K562 (cell line): ENCODE results near the gene AIF1L. TPM values are rescaled to one million over a fixed set of nuclear protein-coding genes. Genes with fewer than 3 reads are reported as not detected.

Experiments
- ATAC-seq: fragments of 200-7000 bp; cut with Tn5 transposase; 3 replicates; pipeline ENCODE4 v1.9.1; 2020; ENCODE audit warnings: moderate library complexity
- BruUV-seq: library from RNA; stranded (reverse); fragments of 400-500 nt; replicated peaks from 2 replicates; lab custom pipeline; 2021; lab: Mats Ljungman, UMichigan
- CTCF ChIA-PET: fragments of 300-600 bp; formaldehyde crosslinking; extraction: SDS; loops from one replicate; lab custom pipeline; 2021; ENCODE audit warnings: low intra/inter-chr PET ratio; lab: Yijun Ruan, JAX
- POLR2A ChIA-PET: fragments of 300-600, 350-650 bp; sonication (Branson Sonifier 250); formaldehyde crosslinking; extraction: SDS; loops from one replicate; lab custom pipeline; 2021; ENCODE audit warnings: antibody characterized with exemption, inconsistent platforms; lab: Yijun Ruan, JAX
- DNase-seq, 4 experiments: peaks; one replicate each; pipeline versions ENCODE4 v3.0.0 to v3.0.0-alpha.2; 2011 to 2018; ENCODE audit warnings: low spot score in 3 of 4, mixed read lengths in 3 of 4; ENCODE audit errors: extremely low read depth in 1 of 4
- FAIRE-seq: peaks from 2 replicates; lab custom pipeline; 2011; peaks lifted over from hg19 to GRCh38; lab: Jason Lieb, UNC
- H2AFZ ChIP-seq: 2 replicates; pipeline ENCODE4 v1.6.0; 2011; ENCODE audit warnings: low read depth, low read length, control low read depth, inconsistent platforms
- H3K27ac ChIP-seq: fragments of 200-600 bp; 3 replicates; pipeline ENCODE4 v1.8.0; 2011; ENCODE audit warnings: low read depth, mild to moderate bottlenecking, control low read depth, inconsistent platforms, low read length, moderate library complexity, mixed read lengths; ENCODE audit errors: extremely low read depth
- H3K27me3 ChIP-seq, 2 experiments: fragments of 300-600 bp in 1 of 2; 2 replicates in 1 of 2; 3 replicates in 1 of 2; pipeline versions ENCODE4 v1.6.0 to v1.8.0; 2011; ENCODE audit warnings: inconsistent platforms in 2 of 2, low read length in 2 of 2, mild to moderate bottlenecking in 1 of 2, mixed read lengths in 1 of 2, moderate library complexity in 1 of 2; ENCODE audit not compliant: control insufficient read depth in 2 of 2, insufficient read depth in 2 of 2
- H3K36me3 ChIP-seq: fragments of 300-600 bp; 3 replicates; pipeline ENCODE4 v1.8.0; 2011; ENCODE audit warnings: mild to moderate bottlenecking, low read length, inconsistent platforms; ENCODE audit not compliant: control insufficient read depth, insufficient read depth
- H3K4me1 ChIP-seq, 2 experiments: fragments of 200-600 bp in 1 of 2; replicated peaks in 1 of 2; 2 replicates in 1 of 2; 3 replicates in 1 of 2; pipeline versions ENCODE4 v1.5.1 to v1.8.0; 2011; ENCODE audit warnings: inconsistent platforms in 2 of 2, low read length in 2 of 2, mild to moderate bottlenecking in 1 of 2, mixed read lengths in 1 of 2, moderate library complexity in 1 of 2; ENCODE audit not compliant: control insufficient read depth in 2 of 2, insufficient read depth in 2 of 2
- H3K4me2 ChIP-seq: 2 replicates; pipeline ENCODE4 v1.6.1; 2011; ENCODE audit warnings: low read length, control low read depth, inconsistent platforms, mixed read lengths; ENCODE audit not compliant: insufficient read depth
- H3K4me3 ChIP-seq: fragments of 200-600 bp; sonication (generic), shearing (Covaris generic); 2 replicates; pipeline ENCODE4 v1.5.1; 2016; ENCODE audit warnings: control low read depth, inconsistent platforms
- H3K79me2 ChIP-seq: fragments of 200-600 bp; 3 replicates; pipeline ENCODE4 v1.8.0; 2011; ENCODE audit warnings: low read length, inconsistent platforms; ENCODE audit not compliant: control insufficient read depth, insufficient read depth
- H3K9ac ChIP-seq, 2 experiments: 2 replicates each; pipeline versions ENCODE4 v1.6.0 to v1.6.1; 2011; ENCODE audit warnings: low read depth in 2 of 2, low read length in 2 of 2, control low read depth in 1 of 2, inconsistent platforms in 1 of 2, mild to moderate bottlenecking in 1 of 2, mixed read lengths in 1 of 2; ENCODE audit not compliant: insufficient read depth in 1 of 2
- H3K9me1 ChIP-seq: one replicate; pipeline ENCODE4 v1.6.0; 2011; ENCODE audit warnings: inconsistent platforms, mild to moderate bottlenecking, low read length, moderate library complexity; ENCODE audit not compliant: control insufficient read depth, insufficient read depth
- H3K9me3 ChIP-seq: replicated peaks from 2 replicates; pipeline ENCODE4 v1.5.1; 2011; ENCODE audit warnings: low read depth, low read length, inconsistent platforms; ENCODE audit not compliant: control insufficient read depth, insufficient read depth
- H4K20me1 ChIP-seq: replicated peaks from 2 replicates; pipeline ENCODE4 v1.6.1; 2011; ENCODE audit warnings: low read length, inconsistent platforms, mixed read lengths; ENCODE audit not compliant: control insufficient read depth, insufficient read depth
- E2F1 ChIP-seq: sonication (generic); formaldehyde crosslinking; IDR thresholded peaks from 2 replicates; pipeline ENCODE4 v1.8.1; 2023; ENCODE audit warnings: mild to moderate bottlenecking, missing genetic modification reagents, moderate library complexity
- GTF2F1 ChIP-seq: IDR thresholded peaks from 2 replicates; pipeline ENCODE4 v1.6.1; 2011; ENCODE audit warnings: low read depth, low read length, improper control_type of control experiment
- HMGXB4 ChIP-seq: sonication (generic); formaldehyde crosslinking; IDR thresholded peaks from 2 replicates; pipeline ENCODE4 v1.8.1; 2023; ENCODE audit warnings: mild to moderate bottlenecking, missing genetic modification reagents
- MLX ChIP-seq, 2 experiments: fragments of 450-650 bp in 1 of 2; sonication (generic) in 1 of 2; formaldehyde crosslinking; conservative IDR thresholded peaks; 2 replicates each; pipeline versions ENCODE4 v1.4.0 to v1.8.1; 2020 to 2022; ENCODE audit warnings: mild to moderate bottlenecking in 1 of 2, missing genetic modification reagents in 1 of 2
- MNT ChIP-seq, 2 experiments: fragments of 450-650 bp; conservative IDR thresholded peaks; 2 replicates each; pipeline ENCODE4 v1.6.1; 2017; ENCODE audit warnings: mild to moderate bottlenecking in 2 of 2, moderate library complexity in 2 of 2
- NR1H2 ChIP-seq: sonication (generic); formaldehyde crosslinking; IDR thresholded peaks from 2 replicates; pipeline ENCODE4 v1.4.0; 2020; ENCODE audit warnings: mild to moderate bottlenecking, missing genetic modification reagents
- ZNF696 ChIP-seq: fragments of 250-450 bp; sonication (Bioruptor Pico); conservative IDR thresholded peaks from 2 replicates; pipeline ENCODE4 v1.4.0; 2020; ENCODE audit warnings: mild to moderate bottlenecking, moderate library complexity
- WGBS: fragments of 100-300 bp; shearing (Covaris generic); methylation state at CpG from one replicate; pipeline ENCODE4 v1.1.6; 2016; ENCODE audit warnings: low coverage, mixed read lengths; ENCODE audit not compliant: insufficient coverage; ENCODE audit errors: missing lambda C conversion rate; 5-methylcytosine and 5-hydroxymethylcytosine counted together
- in situ Hi-C: fragments of 300-500 bp; cut with MboI; formaldehyde crosslinking; loops from 4 replicates; pipeline ENCODE4 v1.15.0; 2018; ENCODE audit warnings: inconsistent platforms, mixed read lengths
- intact Hi-C: fragments of 100-400 bp; cut with micrococcal nuclease; formaldehyde crosslinking; loops from 2 replicates; pipeline ENCODE4 v1.14.2; 2022
- polyA plus RNA-seq, 8 experiments: library from polyadenylated mRNA; depleted of rRNA in 4 of 8; stranded (reverse) in 5 of 8; unstranded in 3 of 8; fragments of >200 nt; fragmentation: Nextera tagmentation in 2 of 8; fragmentation: Illumina TruSeq in 1 of 8; extraction: Ambion mirVana in 2 of 8; extraction: Trizol in 1 of 8; gene quantifications; 2 replicates each; pipeline versions ENCODE4 v1.2.1 to v1.2.3, GENCODE V29; 2011 to 2014; ENCODE audit warnings: inconsistent platforms in 1 of 8, missing spikeins in 1 of 8
- total RNA-seq, 7 experiments: library from RNA; depleted of rRNA in 6 of 7; stranded (reverse); fragments of >200 nt in 6 of 7; fragmentation: Illumina TruSeq in 2 of 7; extraction: Trizol in 2 of 7; gene quantifications; 2 replicates each; pipeline versions ENCODE4 v1.2.1 to v1.2.3, GENCODE V29; 2011 to 2021; ENCODE audit warnings: low replicate concordance in 1 of 7

Gene AIF1L
- total and polyA plus RNA-seq, 9 of the 15 experiments (the other 6 are each of a cell fraction or from before 2014, with no cell fraction given) = 0.34 to 9.1 (median 1.3) TPM

- TF ChIP-seq E2F1 (CRISPR knock-in tag) (peak; percentile 68; the same call in 1 of the 2 replicates), ZNF696 (CRISPR knock-in tag) (no peak)
Measured at GRCh38 chr9:131085370-131086122, 10.8 kb upstream of the AIF1L start (continued).

GRCh38 chr9:131087354-131087893, 8.9 kb upstream of the AIF1L start:
- peaks cover 73 to 87% of the 10 kb centered on the region in 2 experiments for H3K27me3 ChIP-seq
- H3K4me3 ChIP-seq = no peak overlapping the region
- DNase-seq (peak in 2 of 4 experiments; percentile 64 to 66), ATAC-seq (no peak), FAIRE-seq (no peak)
- no peaks in the 10 kb centered on the region for H3K9me3 ChIP-seq
- WGBS = 5% methylated on average over 19 of the region's 19 CpGs
- H3K9me1 ChIP-seq = peaks cover 5% of the 10 kb centered on the region
- TF ChIP-seq NR1H2 (CRISPR knock-in tag) (no peak), MNT (conservative IDR thresholded peaks at IDR 0.05) (no peak), GTF2F1 (no peak), HMGXB4 (CRISPR knock-in tag) (peak; percentile 26), MLX (CRISPR knock-in tag; conservative IDR thresholded peaks at IDR 0.05) (peak in 1 of 2 experiments; percentile 56; a peak in 1 of 4 replicates)
- H3K4me2 ChIP-seq = no peak overlapping the region
- in situ Hi-C loops (no loop called here), intact Hi-C loops (no loop called here)
- peaks cover 0 to 18% of the 10 kb centered on the region in 2 experiments; a peak in 2 of 5 replicates for H3K4me1 ChIP-seq
- H3K79me2 ChIP-seq = no peaks in the 10 kb centered on the region
- no peaks in the 10 kb centered on the region for H3K36me3 ChIP-seq
- no peak overlapping the region for H2AFZ ChIP-seq
- H3K27ac ChIP-seq = no peak overlapping the region
- BruUV-seq = no TSS peak
- H3K9ac ChIP-seq = peak overlapping the region in 1 of 2 experiments; percentile 46; a peak in 1 of 4 replicates
- CTCF ChIA-PET = no interaction called here
- H4K20me1 ChIP-seq = peaks cover 50% of the 10 kb centered on the region
- POLR2A ChIA-PET = interaction anchor here (0.7 to 99.3 kb wide), 5 partner anchors 9 to 179 kb away, joined by 3 to 3336 read pairs (median 3); partner anchors contain the start of genes AIF1L and NUP214
